ENCODE measurements around the gene PKD1.
"Not testable (repeated sequence)": the region's sequence is repeated elsewhere in the genome, so short reads cannot be mapped to it uniquely, and the experiment has no call there.

The PKD1 gene

DNA sequence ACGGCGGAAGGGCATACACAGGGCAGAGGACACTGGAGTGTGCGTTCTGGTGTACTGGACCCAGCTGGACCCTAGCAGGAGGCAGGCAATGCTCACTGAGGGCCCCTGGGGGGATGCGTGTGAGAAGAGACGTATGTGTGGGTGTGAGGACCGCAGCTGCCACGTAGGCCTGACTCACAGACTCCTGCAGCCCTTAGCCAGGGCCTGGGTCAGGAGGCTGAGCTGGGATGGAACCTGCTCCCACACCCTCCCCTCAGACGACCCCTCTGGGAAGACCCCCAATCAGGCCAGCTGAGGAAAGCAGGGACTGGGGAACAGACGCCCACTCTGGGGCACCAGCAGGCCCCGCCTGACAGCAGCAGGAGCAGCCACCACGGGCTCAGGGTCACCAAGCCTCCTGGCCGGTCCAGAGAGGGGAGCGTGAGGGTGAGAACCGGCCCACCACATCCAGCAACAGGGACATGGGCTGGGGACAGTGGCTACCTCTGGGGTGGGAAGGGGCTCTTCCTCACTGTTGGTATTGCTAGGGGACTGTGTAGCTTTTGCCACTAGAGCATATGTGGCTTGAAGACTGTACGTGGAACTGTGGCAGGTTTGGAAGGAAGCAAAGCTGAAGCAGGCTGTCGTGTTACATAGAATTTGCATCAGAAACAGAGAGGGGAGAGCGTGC is 28.4 kb downstream of the PKD1 start:
- DNase-seq: not testable (repeated sequence)

DNA sequence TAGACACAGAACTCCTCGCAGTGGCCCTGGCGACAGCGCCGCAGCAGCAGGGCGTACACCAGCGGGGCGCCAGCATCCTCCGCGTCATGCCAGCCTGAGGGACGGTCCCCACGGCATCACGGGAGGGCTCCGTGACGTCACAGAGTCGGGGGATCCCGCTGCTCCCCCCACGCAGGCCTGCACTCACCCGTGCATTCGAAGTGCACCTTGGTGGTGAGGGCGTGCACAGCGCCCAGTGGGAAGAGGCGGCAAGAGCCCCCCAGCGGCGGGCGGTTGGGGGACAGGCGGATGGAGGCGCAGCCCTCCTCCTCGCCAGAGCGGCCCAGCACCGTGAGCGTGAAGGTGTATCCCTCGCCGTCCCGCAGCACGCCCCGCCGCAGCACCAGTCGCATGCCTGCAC is 29.5 kb downstream of the PKD1 start:
- not testable (repeated sequence) for DNase-seq

DNA sequence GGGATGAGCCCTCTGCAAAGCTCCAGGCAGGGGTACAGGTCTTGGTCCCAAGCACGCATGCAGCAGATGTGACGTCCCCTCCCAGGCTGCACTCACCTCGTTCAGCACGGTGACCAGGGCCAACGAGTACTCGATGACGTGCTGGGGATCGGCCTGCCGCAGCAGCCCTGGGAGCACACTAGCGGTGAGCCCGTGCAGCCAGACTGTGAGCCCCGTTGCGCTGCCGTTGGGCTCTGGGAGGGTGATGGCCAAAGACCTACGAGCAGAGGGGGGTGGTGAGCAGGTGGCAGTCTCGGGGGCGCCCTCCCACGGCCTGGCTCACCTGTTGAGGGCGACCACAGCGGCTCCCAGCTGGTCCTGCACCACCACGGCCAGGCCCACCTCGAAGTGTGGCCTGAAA is 29.9 kb downstream of the PKD1 start:
- DNase-seq: not testable (repeated sequence)

DNA sequence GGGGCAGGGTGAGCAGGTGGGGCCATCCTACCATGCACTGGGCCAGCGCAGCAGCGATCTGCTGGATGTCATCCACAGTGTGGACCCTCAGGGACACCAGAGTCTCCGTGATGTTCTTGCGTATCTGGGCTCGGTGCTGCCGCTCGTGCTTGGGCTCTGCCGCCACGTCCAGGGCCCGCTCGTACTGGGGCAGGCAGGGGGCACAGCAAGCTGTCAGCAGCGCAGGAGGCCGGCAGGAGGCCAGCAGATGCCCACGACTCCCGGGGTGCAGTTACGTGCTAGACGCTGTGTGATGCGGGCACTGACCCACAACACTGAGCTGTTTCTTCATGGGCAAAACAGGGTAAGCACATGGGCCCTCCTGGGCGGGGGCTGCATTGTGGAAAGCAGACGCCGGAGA is 30.4 kb downstream of the PKD1 start:
- DNase-seq: not testable (repeated sequence)

DNA sequence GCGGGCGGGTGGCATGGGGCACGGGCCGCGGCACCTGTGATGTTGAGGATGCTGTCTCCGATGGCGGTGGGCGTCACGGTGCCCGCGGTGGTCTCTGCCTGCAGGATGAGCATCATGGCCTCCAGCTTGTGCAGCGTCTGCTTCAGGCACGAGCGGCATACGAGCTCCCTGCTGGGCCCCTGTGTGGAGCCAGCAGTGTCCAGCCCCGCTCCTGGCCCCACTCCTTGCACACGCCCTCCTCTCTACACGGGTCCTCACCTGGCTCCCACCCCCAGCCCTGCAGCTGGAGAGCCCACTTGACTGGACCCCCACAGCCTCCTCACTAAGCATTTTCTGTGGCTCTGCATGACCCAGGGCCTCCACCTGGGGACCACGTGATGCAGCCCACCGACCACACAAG is 31.2 kb downstream of the PKD1 start:
- not testable (repeated sequence) for DNase-seq

DNA sequence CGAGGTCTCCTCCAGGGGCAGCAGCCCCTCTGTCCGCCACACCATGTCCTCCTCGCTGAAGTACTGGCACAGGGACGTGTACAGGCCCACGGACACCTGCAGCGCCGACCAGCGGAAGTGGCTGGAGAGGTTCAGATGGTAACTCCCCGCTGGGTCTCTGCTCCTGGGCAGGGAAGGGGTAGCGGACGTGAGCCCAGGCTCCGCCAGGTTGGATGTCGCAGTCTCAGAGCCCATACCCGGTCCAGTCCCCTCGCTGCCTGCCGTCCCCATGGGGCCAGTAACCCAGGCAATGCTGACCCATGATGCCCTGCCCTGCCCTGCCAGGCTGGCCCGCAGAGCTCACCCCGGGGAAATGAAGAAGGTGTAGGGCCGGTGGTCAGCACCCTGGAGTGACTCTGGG is 33.2 kb downstream of the PKD1 start:
- no peak for DNase-seq

DNA sequence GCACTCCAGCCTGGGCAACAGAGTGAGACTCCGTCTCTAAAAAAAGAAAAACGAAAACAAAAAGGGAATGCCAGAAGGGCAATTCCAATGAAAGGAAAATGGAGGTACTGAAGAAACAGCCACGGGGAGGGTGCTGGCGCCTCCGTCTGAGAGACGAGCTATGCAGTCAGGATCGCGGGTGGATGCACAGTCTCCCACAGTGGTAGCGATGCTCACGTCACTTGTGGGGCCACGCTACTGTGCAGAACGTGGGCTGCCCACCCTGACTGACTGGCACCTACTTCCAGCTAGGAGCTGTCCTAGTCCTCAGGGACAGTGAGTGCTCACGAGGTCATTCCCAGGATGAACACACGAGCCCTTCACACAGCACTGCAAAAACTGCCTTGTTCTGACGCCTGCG is 34.1 kb downstream of the PKD1 start:
- DNase-seq: not testable (repeated sequence)

DNA sequence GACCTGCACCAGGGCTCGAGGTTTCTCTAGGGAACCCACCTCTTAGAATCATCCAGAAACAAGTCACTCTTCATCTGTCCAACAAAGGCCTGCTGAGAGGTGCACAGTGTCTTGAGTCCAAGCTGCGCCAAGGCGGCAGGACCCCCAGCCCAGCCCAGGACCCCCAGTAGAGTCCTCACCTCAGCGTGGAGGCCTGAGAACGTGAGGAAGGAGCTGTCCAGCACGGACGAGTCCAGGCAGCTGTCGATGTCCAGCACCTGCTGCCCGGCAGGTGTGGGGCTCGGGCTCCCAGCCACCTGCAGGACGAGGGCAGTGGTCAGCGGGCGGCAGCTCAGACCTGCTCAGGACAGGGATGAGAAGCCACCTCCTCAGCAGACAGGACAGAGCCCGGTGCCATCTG is 38.0 kb downstream of the PKD1 start:
- not testable (repeated sequence) for DNase-seq

DNA sequence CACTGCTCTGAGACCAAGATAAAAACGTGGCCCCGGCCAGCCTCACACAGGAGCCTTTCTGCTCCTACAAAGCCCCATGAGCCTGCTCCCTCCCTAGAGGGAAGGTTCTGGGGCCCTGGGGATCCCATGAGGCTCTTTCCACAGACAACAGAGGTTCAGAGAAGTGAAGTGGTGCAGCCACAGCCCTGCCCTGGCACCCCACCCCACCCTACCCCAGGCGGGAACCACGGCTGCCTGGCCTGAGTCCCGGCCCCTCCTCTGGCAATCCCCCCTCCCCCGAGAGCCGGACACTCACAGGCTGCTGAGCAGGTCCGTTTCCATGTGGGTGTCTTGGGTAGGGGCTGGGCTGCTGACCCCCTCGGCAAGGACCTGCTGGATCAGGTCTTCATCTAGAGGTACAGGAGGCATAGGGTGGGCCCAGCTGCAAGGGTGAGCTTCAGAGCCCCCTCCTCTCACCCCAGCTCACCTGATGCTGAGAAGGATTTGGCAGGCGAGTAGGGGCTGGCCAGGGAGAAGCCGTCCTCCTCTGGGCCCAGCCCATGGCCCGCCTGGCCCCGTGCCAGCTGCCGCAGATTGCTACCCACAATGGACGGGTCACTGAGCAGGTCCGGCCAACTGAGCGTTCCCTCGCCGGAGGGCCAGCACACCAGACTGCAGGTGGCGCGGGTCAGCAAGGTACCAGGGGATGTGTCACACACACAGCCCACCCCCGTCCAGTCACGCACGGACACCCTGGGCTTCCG is 38.7 kb downstream of the PKD1 start:
- DNase-seq: no peak

DNA sequence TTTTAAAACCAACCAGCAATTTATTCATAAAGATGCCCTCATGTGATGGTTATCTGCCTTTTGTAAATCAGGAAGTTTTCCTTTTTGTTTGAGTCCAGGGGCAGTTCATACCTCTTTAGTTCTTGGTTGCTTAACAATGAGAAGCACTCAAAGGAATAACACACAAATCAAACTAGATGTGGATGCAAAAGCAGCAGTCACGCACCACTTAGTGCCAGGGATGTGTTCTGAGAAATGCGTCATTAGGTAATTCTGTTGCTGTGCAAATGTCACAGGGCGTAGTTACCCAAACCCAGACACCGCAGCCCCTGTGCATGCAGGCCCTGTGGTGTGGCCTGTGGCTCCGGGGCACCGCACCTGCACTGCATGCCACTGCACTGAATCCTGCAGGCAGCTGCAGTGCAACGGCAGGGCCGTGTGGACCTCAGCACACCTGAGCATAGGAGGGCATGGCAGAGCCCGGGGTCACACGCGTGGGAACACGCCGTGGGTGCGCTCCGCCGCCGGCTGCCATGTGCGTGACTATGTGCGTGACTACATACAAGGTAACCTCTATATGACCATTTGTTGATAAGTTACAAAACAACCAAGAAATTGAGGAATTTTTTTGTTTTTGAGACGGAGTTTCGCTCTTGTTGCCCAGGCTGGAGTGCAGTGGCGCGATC is 39.6 kb downstream of the PKD1 start:
- DNase-seq: no peak

DNA sequence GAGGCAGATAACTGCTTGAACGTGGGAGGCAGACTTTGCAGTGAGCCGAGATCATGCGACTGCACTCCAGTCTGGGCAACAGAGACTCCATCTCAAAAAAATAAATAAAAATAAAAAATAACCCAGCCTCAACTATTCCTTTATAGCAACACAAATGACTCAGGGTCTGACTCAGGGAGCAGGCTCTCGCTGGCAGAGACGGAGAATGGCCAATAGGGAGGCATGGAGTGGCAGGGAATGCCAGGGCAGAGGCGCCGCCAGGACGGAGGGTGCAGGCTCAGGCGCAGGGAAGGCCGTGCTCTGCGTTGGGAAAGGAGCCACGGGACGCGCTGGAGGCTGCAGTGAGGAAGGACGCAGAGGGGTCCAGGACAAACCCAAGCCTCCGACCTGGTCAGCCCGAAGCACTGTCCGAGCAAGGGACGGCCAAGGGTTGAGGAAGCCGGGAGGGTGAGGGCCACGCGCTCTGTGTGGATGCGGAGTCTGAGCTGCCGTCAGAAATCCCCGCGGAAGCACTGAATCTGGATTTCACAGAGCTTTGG is 40.3 kb downstream of the PKD1 start:
- DNase-seq: no peak

DNA sequence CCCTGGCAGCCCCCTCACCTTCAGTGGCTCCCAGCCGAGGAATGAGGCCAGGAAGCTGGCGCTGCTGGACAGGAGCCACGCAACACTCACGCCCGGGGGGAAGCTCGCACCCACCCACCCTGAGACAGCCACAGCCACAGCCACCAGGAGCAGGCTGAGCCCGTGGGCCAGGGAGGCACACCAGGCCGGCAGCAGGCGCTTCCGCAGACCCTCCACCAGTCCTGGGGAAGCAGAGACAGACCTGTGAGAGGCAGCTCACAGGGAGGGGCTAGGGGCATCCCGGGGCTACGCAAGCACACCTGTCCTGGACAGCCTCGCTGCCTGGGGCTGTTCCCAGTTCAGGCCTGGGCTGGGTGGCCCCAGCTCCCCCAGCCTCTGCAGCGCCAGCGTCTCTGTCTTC is 41.9 kb downstream of the PKD1 start:
- no peak for DNase-seq

DNA sequence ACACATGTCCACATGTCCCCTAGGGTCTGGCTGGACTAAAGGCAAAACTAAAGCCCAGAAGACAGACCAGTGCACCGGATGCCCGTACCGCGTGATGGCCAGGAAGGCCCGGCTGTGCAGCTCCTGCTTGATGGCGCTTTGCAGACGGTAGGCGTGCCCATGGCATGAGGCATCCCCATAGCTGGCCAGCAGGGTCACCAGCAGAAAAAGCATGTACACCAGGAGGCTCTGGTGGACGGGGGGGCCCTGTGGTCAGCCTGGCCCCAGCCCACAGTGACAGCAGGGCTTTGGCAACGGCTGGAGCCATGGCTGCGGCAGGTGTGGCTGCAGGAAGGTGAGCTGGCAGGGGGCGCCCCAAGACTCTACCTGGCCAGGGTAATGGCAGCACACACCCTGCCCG is 42.8 kb downstream of the PKD1 start:
- DNase-seq: no peak

DNA sequence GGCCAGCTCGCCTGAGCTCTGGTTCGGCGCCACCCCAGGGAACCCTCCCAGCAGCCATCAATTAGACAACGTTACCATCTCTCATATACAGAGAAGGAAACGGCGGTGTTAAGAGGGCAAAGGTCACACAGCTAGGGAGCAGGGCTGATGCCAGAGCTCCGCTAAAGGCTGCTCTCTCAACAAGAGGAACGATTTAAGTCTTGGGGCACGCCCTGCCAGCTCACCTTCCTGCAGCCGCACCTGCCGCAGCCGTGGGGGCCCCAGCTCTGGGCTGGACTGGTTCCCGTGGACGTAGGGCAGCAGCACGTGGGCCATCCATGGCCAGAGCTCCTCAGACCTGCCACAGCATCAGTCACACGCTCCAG is 43.5 kb downstream of the PKD1 start:
- no peak for DNase-seq

DNA sequence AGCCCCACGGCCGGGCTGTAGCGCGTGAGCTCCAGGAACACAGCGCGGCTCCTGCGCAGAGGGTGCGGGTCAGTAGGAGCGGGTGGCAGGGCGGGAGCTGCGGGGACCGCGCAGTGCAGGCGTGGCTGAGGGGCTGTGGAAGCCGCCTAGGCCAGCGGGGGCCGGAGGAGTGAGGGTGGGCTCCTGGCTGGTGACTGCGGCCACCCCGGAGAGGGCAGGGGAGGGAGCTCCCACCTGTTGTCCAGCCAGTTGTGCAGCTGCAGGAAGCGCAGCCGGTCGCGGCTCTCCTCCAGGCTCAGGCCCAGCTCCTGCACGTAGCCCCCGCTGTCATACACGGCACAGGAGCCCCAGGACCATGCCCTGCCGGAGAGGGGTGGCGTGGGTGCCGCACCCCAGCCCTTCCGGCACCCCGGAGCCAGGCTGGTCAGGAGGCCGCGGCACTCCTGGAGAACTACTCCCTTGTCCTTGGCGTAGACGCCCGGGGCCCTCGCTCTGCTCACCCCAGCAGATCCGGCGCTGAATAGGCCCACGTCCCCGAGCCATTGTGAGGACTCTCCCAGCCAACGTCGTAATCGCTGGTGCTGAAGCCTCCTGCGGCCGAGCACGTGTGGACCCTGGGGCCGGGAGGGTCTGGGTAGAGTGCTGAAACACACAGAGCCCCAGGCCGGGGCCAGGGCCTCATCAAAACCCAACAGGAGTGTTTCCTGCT is 44.0 kb downstream of the PKD1 start:
- DNase-seq: no peak

DNA sequence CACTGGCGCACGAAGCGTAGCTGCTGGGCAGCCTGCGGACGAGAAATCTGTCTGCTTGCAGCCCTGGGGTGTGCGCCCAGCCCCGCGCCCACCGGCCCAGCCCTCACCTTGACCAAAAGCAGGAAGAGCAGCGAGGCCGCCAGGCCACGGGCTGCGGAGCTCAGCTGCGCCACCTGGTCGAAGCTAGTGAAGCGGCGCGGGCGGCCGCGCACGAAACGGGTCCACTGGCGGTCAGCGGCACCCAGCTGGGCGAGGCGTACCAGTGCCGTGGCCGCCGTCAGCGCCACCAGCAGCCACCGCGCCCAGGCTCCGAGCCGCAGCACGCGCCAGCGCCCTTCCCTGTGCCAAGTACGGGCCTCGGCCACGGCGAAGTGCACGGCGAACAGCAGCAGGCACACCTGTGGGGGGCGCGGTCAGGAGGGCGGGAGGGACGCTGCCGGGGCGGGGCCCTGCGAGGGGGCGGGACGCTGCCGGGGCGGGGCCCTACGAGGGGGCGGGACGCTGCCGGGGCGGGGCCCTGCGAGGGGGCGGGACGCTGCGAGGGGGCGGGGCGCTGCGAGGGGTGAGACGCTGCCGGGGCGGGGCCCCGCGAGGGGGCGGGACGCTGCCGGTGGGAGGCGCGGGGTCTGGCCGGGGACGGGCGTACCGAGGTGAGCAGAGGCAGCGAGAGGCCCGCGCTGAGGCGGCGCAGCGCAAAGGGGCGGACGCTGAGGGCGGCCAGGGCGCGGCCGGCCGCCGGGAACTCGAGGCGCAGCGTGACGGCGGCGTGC is 44.7 kb downstream of the PKD1 start:
- peak; percentile 19 for DNase-seq

DNA sequence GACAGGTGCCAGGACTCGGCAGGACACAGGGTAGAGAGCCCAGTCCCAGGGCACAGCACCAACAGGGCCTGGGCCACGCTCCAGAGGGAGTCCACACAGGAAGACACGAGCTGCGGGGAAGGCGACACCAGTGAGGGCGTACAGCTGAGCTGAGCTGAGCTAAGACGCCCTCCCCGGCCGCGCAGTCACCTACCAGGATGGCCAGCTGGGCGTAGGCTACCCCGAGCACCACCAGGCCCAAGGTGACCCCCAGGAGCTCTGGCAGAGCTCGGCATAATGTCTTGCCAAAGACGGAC is 45.3 kb downstream of the PKD1 start:
- DNase-seq: no peak

DNA sequence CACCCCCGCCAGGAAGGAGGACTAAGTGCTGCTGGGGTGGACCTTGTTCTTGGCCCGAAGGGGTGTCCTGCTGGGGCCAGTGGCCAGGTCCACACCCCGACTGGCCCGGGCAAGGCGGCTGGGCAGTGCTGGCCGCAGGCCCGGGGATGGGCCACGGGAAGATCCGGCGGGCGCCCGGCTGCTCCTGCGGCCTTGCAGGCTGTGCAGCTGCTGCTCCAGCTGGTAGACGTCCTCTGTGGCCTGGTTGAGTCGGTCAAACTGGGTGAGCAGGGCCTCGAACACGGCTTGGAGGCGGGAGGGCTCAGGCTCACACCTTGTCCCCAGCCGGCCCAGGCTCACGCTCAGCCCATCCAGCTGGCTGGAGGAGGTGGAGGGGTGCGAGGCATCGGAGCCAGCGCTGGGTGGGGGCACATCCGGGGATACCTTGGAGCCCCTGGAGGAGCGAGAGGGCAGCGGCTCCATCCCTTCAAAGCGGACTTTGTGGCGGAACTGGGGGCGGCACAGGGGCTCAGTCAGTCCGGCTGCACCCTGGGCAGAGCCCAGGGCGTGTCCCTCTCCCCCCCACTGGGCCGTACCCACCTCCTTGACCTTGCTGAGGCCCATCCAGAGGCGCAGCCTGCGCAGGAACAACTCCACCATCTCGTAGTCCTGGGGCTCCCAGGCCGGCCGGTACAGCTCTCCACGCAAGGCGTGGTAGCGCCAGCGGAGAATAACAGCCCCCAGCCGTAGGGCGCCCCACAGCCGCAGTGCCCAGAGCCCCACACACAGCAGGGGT is 45.8 kb downstream of the PKD1 start:
- DNase-seq: no peak

DNA sequence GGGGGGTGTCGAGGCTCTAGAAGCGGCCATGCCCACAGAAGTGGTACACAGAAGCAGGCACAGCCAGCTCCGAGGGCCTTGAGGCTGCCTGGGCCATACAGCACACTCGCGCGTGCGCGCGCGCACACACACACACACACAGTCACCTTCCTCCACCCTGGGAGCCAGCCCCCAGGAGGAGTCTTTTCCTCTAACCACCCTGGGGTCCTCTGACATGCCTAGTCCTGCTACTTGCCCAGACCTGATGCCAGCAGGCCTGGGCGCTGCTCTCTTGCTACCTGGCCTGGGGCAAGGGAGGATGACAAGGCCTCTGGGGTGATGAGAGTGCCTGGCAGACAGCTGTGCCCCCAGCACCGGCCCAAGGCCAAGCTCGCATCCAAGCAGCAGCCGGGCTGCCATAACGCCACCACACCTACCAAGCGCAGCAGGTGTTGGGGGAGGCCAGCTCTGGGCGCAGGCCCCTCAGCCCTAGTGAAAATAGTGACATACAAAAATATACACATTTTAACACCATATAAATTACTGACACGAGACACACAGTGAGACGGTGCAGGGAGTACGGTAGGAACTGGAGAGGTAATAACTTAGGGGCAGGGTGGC is 46.8 kb downstream of the PKD1 start:
- no peak for DNase-seq

DNA sequence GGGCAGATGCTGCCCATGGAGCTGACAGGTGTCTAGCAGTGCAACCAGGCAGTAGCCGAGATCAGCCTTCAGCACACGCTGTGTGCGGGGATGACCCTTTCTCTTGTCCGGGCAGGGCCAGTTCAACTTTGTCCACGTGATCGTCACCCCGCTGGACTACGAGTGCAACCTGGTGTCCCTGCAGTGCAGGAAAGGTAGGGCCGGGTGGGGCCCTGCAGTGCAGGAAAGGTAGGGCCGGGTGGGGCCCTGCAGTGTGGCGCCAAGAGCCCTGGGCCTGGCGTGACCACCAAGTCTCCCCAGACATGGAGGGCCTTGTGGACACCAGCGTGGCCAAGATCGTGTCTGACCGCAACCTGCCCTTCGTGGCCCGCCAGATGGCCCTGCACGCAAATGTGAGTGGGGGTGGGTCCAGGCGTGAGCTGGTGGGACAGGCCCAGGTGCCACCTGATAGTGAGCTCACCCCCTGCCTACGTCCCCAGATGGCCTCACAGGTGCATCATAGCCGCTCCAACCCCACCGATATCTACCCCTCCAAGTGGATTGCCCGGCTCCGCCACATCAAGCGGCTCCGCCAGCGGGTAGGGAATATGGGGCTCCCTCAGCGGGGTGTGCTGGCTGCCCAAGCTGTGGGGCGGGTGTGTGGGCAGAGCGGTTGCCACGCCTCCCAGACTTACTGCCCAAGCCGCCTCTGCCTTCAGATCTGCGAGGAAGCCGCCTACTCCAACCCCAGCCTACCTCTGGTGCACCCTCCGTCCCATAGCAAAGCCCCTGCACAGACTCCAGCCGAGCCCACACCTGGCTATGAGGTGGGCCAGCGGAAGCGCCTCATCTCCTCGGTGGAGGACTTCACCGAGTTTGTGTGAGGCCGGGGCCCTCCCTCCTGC is 47.7 kb downstream of the PKD1 start:
- no peak for DNase-seq

All from central memory CD4-positive, alpha-beta T cell (primary cell).